Heart right ventricle (tissue), 16 donors: ENCODE measurements around the gene MBNL2. TPM values are rescaled to one million over a fixed set of nuclear protein-coding genes. Genes with fewer than 3 reads are reported as not detected.

ENCODE experiments used
- ATAC-seq, 8 donors: fragments of 200-7000 bp; cut with Tn5 transposase; one replicate each; pipeline ENCODE4 v1.9.1; 2020; ENCODE audit warnings: mild to moderate bottlenecking in 8 of 8, moderate library complexity in 8 of 8, moderate number of reproducible peaks in 1 of 8
- DNase-seq, 2 donors: peaks; one replicate each; pipeline ENCODE4 v3.0.0-alpha.2; 2020
- H3K27ac ChIP-seq, 10 donors: fragments of 200-600 bp; sonication (generic) in 2 of 10; one replicate each; pipeline versions ENCODE4 v1.5.0 to v1.8.0; 2020 to 2022; ENCODE audit warnings: mild to moderate bottlenecking in 3 of 10
- H3K27me3 ChIP-seq, 7 donors: fragments of 200-600 bp; one replicate each; pipeline ENCODE4 v1.8.0; 2021 to 2022; ENCODE audit warnings: mild to moderate bottlenecking in 2 of 7
- H3K36me3 ChIP-seq, 9 donors: fragments of 200-600 bp; sonication (generic) in 1 of 9; one replicate each; pipeline versions ENCODE4 v1.5.0 to v1.8.0; 2020 to 2022; ENCODE audit warnings: mild to moderate bottlenecking in 2 of 9
- H3K4me1 ChIP-seq, 9 donors: fragments of 200-600 bp; sonication (generic) in 1 of 9; one replicate each; pipeline versions ENCODE4 v1.5.0 to v1.8.0; 2020 to 2022; ENCODE audit warnings: mild to moderate bottlenecking in 4 of 9
- H3K4me3 ChIP-seq, 10 donors: fragments of 200-600 bp; sonication (generic) in 2 of 10; one replicate each; pipeline versions ENCODE4 v1.5.0 to v1.8.0; 2020 to 2022; ENCODE audit warnings: mild to moderate bottlenecking in 7 of 10, moderate library complexity in 2 of 10
- H3K9me3 ChIP-seq, 11 donors: fragments of 200-600 bp in 10 of 11; sonication (generic) in 2 of 11; one replicate each; pipeline versions ENCODE4 v1.5.0 to v1.8.0; 2013 to 2022; ENCODE audit warnings: mild to moderate bottlenecking in 2 of 11, control low read depth in 1 of 11, moderate library complexity in 1 of 11
- WGBS, 2 donors: extraction: QIAGEN DNeasy Blood & Tissue Kit; methylation state at CpG; one replicate each; pipeline ENCODE4 v1.1.7; 2013; ENCODE audit warnings: inconsistent platforms in 1 of 2; 5-methylcytosine and 5-hydroxymethylcytosine counted together
- intact Hi-C, 10 donors: fragments of 100-400 bp; cut with DNase I; formaldehyde crosslinking; loops; one replicate each; pipeline versions ENCODE4 v1.11.1 to v1.14.2; 2022
- polyA plus RNA-seq, 2 donors: library from polyadenylated mRNA; stranded (reverse); fragments of 200-250 nt; gene quantifications; one replicate each; pipeline ENCODE4 v1.2.3, GENCODE V29; 2013
- total RNA-seq, 10 donors: library from RNA; stranded (reverse); fragmentation: NEBNext Ultra II Directional in 3 of 10; extraction: Animal tissue kit (Norgen Biotek cat#: 25700) in 3 of 10; gene quantifications; one replicate each; pipeline versions ENCODE4 v1.2.1 to v1.2.4, GENCODE V29; 2021 to 2023
- TF ChIP-seq, protein P1 (sequence below), 9 donors: fragments of 200-600 bp; sonication (generic) in 2 of 9; IDR thresholded peaks; one replicate each; pipeline versions ENCODE4 v1.5.0 to v1.8.0; 2021 to 2022; ENCODE audit warnings: antibody characterized with exemption in 9 of 9, mild to moderate bottlenecking in 5 of 9, moderate library complexity in 1 of 9
- donor health status: Arrhythmogenic right ventricular cardiomyopathy.
- donor health status: ischemic (EF 13 %, LVEDD 7.1; RV severe dilation, severe dysfunction).
- donor health status: healthy with polysubstance abuse.
- donor health status: DM: no; HTN: yes; CAD: no.
- donor health status: DM: no; HTN: no; CAD: no.
- donor health status: ischemic (EF 25% LVEDD 6.9; RV normal size, moderate dysfunction).
- donor health status: ischemic (EF 25% LVEDD 5.7; RV mildly dilated, moderate dysfunction).
- donor health status: healthy.
- donor health status: DM: yes; HTN: yes; CAD: no.
- donor health status: Ischemic cardiomyopathy.
- donor health status: ischemic (EF 35%, LVEDD 5.7; RV mildly dilated, moderate dysfunction).
- donor health status: nonischemic (EF 11% LVEDD 7.7; RV severe dilation, severe dysfunction).
- donor health status: DM: yes; HTN: yes; CAD: no.
- donor health status: PGD.
- donor health status: ischemic (EF 29% LVEDD 5.4; RV normal size, mild dysfunction).
- donor health status: nonischemic (EF 23%, LVEDD 6.1; RV moderate dilation, normal function).

MBNL2 gene
- total and polyA plus RNA-seq, 12 donors: 17.2 to 95.0 (median 83.2) TPM

DNA sequence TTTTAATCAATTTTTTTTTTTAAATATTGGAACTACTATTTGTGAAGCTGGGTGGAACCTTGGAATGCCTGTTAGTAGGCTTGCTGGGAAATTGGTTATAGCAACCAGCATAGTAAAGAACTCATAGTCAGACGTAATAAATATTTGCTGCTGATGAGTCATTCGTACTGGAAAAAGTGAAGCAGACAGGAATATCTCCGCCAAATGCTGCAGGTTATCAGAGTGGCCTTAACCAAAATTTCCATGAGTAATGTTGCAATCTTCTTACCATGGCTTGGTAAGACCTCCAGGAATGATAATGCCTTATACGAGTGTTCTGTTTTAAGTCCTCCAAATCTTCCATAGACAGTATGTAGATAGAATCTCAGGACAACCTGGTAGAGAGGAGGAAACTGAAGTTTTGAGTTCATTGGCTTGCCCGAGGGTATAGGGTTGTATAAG is 34.2 kb downstream of the MBNL2 start:
- no peaks in the 10 kb centered on the region for H3K36me3 ChIP-seq
- H3K4me1 ChIP-seq: peaks cover 12 to 87% (median 81%) of the 10 kb centered on the region in 9 donors
- DNase-seq (no peak), ATAC-seq (peak; percentile 16 to 73 (median 60))
- 44 to 49% methylated on average over 5 of the region's 5 CpGs for WGBS, 2 donors
- peak overlapping the region; percentile 6 to 80 (median 71) for H3K27ac ChIP-seq
- TF ChIP-seq, protein P1, sequence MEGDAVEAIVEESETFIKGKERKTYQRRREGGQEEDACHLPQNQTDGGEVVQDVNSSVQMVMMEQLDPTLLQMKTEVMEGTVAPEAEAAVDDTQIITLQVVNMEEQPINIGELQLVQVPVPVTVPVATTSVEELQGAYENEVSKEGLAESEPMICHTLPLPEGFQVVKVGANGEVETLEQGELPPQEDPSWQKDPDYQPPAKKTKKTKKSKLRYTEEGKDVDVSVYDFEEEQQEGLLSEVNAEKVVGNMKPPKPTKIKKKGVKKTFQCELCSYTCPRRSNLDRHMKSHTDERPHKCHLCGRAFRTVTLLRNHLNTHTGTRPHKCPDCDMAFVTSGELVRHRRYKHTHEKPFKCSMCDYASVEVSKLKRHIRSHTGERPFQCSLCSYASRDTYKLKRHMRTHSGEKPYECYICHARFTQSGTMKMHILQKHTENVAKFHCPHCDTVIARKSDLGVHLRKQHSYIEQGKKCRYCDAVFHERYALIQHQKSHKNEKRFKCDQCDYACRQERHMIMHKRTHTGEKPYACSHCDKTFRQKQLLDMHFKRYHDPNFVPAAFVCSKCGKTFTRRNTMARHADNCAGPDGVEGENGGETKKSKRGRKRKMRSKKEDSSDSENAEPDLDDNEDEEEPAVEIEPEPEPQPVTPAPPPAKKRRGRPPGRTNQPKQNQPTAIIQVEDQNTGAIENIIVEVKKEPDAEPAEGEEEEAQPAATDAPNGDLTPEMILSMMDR (IDR thresholded peaks at IDR 0.05): no peak
- no peaks in the 10 kb centered on the region for H3K9me3 ChIP-seq
- intact Hi-C loops: loop anchor here in 1 of 10 donors (5.0 kb wide), 1 partner anchor 34 kb away; the partner anchor contains the start of gene MBNL2
- H3K4me3 ChIP-seq: no peak overlapping the region
- H3K27me3 ChIP-seq: no peaks in the 10 kb centered on the region

DNA sequence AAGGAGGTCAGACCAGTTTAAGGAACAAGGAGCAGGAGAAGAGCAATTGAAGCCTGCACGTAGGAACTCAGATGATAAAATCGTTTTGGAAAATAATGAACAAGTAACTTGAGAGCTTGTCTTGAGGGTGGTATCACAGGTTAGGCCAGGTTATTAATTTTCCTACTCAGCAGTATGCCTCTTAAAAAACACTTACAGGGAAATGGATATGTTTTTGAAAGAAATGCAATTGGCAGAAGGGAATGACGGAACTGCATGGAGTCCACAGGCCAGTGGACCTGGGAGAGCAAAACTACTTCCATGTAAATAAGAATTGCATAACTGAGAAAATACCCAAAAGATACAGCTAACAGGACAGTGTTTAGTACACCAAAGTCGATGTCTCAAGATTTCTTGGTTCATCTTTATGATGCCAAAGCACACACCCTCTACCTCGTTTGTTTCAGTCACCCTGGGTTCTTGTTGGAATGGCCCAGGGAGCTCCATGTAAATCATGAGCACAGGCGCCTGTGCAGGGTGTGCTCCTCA is 35.2 kb downstream of the MBNL2 start:
- no peaks in the 10 kb centered on the region for H3K36me3 ChIP-seq
- H3K27me3 ChIP-seq: no peaks in the 10 kb centered on the region
- intact Hi-C loops: loop anchor here in 1 of 10 donors (5.0 kb wide), 1 partner anchor 35 kb away; the partner anchor contains the start of gene MBNL2
- TF ChIP-seq, protein P1 (IDR thresholded peaks at IDR 0.05): no peak
- H3K4me3 ChIP-seq: no peak overlapping the region
- H3K27ac ChIP-seq: peak overlapping the region in 9 of 10 donors; percentile 20 to 80 (median 70)
- WGBS, 2 donors: 83 to 88% methylated on average over 6 of the region's 6 CpGs
- peak in 1 of 8 donors; percentile 1 for ATAC-seq
- H3K4me1 ChIP-seq: peaks cover 12 to 95% (median 88%) of the 10 kb centered on the region in 9 donors
- no peak for DNase-seq
- no peaks in the 10 kb centered on the region for H3K9me3 ChIP-seq

DNA sequence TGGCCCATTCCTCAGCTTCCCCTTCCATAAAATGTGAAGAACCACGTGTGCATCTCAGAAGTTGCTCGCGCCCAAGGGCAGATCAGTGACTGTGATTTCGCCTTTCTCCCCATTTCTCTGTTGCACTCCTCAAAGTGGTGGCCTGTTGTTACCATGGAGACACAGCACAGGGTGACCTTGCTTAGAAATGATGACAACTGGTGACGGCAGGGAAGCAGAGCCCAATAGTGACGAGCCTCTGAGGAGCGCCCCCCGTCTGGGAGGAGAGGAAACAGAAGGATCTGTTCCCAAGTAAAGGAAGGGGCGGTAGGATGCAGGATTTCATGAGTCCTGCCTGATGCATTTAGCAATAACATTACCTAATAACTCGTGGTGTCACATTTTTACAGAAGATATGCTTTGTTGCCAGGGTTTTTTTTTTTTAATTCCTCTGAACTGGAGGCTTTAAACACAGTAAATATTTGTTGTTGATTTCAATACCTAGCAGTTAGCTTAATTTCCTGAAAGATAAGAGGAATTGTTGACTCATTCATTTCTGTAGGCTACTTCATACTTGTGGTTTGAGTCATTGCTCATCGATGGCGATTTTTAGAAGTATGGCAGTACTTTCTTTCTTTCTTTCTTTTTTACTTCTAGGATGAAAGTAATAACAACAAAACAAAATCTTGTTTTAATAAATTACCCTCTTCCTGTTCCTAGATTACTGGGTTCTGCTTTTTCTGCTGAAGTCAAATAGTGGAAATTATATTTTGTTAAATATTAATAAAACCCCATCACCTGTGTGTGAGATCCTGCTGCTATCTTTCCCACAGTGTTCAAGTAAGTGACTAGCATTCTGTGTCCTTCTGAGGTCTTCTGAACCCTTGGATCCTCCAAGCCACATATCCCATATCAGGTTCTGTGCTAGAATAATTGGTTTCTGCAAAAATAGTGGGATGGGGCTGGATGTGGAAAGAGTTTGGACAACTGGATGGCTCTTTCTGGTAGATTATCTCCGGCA is 36.0 kb downstream of the MBNL2 start:
- intact Hi-C loops: loop anchor here in 1 of 10 donors (5.0 kb wide), 1 partner anchor 36 kb away; the partner anchor contains the start of gene MBNL2
- WGBS, 2 donors: 52 to 58% methylated on average over 13 of the region's 13 CpGs
- ATAC-seq (peak; percentile 55 to 82 (median 66)), DNase-seq (peak; percentile 47 to 73)
- H3K36me3 ChIP-seq: no peaks in the 10 kb centered on the region
- TF ChIP-seq, protein P1 (IDR thresholded peaks at IDR 0.05): peak in 4 of 9 donors; percentile 13 to 44 (median 29)
- peak overlapping the region in 9 of 10 donors; percentile 42 to 80 (median 77) for H3K27ac ChIP-seq
- H3K4me3 ChIP-seq: no peak overlapping the region
- H3K4me1 ChIP-seq: peaks cover 12 to 96% (median 86%) of the 10 kb centered on the region in 9 donors
- H3K9me3 ChIP-seq: no peaks in the 10 kb centered on the region
- no peaks in the 10 kb centered on the region for H3K27me3 ChIP-seq

DNA sequence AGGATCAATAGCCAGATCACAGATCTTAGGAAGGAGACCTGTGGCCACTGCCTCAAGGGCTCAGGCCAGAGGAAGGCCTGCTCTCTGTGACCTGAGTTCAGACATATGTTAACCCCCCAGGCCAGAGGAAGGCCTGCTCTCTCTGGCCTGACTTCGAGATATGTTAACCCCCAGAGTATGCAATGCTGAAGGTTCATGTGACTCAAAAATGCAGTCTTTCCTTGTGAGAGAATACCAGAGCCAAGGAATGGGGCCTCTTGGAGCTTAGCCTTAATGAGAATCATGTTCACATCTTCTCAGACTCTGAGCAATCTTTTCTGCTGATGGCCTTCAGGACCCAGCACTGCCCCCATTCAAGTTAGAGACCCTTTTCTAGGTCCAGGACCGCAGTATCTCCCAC is 36.7 kb downstream of the MBNL2 start:
- ATAC-seq: no peak
- intact Hi-C loops: loop anchor here in 1 of 10 donors (5.0 kb wide), 1 partner anchor 36 kb away; the partner anchor contains the start of gene MBNL2
- no peaks in the 10 kb centered on the region for H3K27me3 ChIP-seq
- H3K4me3 ChIP-seq: no peak overlapping the region
- H3K36me3 ChIP-seq: peaks cover 0 to 4% (median 0%) of the 10 kb centered on the region in 9 donors
- H3K4me1 ChIP-seq: peaks cover 12 to 94% (median 84%) of the 10 kb centered on the region in 9 donors
- 75 to 78% methylated on average over 2 of the region's 2 CpGs for WGBS, 2 donors
- no peaks in the 10 kb centered on the region for H3K9me3 ChIP-seq
- no peak for DNase-seq
- TF ChIP-seq, protein P1 (IDR thresholded peaks at IDR 0.05): no peak
- peak overlapping the region in 9 of 10 donors; percentile 42 to 80 (median 77) for H3K27ac ChIP-seq
